HG02642 (cell line): ENCODE measurements around the gene EBF4.
"Not testable (repeated sequence)": the region's sequence is repeated elsewhere in the genome, so short reads cannot be mapped to it uniquely, and the experiment has no call there.

Experiments
- ATAC-seq: cut with Tn5 transposase; IDR thresholded peaks from one replicate; pipeline ENCODE4 v1.9.1; 2021; ENCODE audit warnings: mild to moderate bottlenecking; ENCODE audit not compliant: unreplicated experiment, poor library complexity

EBF4 gene

DNA sequence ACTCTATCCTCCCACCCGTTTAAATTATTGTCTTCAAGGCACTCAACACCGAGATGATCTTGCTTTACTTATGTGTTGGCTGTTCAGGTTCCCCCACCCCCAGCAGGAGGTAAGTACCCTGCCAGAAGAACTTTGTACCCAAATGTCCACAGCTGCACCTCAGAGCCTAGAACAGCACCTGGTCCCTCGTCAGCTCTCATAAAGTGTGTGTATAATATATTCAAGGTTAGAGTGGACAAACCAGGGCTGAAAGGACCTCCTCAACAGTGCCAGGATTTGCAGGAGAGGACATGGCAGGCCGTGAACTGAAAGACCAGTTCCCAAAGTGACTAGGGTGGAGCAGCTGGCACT is 113.7 kb downstream of the EBF4 start:
- ATAC-seq: no peak

- ATAC-seq: no peak
Observed at GRCh38 chr20:2807019-2807418, 114.4 kb downstream of the EBF4 start.

- not testable (repeated sequence) for ATAC-seq
Observed at GRCh38 chr20:2807929-2808328, 115.3 kb downstream of the EBF4 start.

DNA sequence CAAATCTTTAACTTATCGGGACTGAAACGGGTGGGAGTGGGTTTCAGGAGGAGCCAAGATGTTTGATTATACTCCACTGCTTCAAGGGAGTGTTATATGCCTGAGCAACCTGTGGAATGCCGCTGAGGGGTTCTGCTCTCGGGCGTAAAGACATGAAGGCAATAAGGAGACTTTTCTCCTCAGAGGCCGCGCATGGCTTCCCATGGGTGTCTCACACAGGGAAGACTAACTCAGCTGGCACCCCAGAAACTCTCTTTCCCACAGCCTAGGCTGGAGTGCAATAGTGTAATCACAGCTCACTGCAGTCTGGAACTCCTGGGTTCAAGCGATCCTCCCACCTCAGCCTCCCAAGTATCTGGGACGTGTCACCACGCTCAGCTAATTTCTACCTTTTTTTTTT is 117.1 kb downstream of the EBF4 start:
- ATAC-seq: no peak
